DOHH2 (cell line): ENCODE measurements around the gene PCMT1.

Experiments
- CTCF ChIP-seq: fragments of 200-600 bp; sonication (generic); IDR thresholded peaks from one replicate; pipeline ENCODE4 v1.5.1; 2014; ENCODE audit warnings: antibody characterized with exemption, mild to moderate bottlenecking, low read depth, low read length; ENCODE audit not compliant: poor library complexity, severe bottlenecking
- EZH2phosphoT487 ChIP-seq: fragments of 200-600 bp; sonication (generic); IDR thresholded peaks from 2 replicates; pipeline ENCODE4 v1.6.1; 2017; ENCODE audit warnings: borderline replicate concordance, mild to moderate bottlenecking, antibody characterized with exemption, low read length, moderate library complexity, mixed read lengths

- TF ChIP-seq CTCF: no peak
- TF ChIP-seq EZH2phosphoT487: no peak
Observed at GRCh38 chr6:149857541-149857940, 108.0 kb downstream of the PCMT1 start.
